GM12865 (cell line): ENCODE measurements around the gene TSPAN9.

Experiments
- DNase-seq: peaks from one replicate; pipeline ENCODE4 v3.0.0; 2010; ENCODE audit warnings: low read depth
- H3K4me3 ChIP-seq: 2 replicates; pipeline ENCODE4 v1.5.1; 2011; ENCODE audit warnings: mild to moderate bottlenecking, low read depth, low read length, control low read depth
- TF ChIP-seq, protein P1 (sequence below): IDR thresholded peaks from 2 replicates; pipeline ENCODE4 v1.5.1; 2011; ENCODE audit warnings: low read length, control low read depth, low read depth, inconsistent platforms; ENCODE audit not compliant: insufficient read depth; ENCODE audit errors: missing control alignments

TSPAN9 gene

DNA sequence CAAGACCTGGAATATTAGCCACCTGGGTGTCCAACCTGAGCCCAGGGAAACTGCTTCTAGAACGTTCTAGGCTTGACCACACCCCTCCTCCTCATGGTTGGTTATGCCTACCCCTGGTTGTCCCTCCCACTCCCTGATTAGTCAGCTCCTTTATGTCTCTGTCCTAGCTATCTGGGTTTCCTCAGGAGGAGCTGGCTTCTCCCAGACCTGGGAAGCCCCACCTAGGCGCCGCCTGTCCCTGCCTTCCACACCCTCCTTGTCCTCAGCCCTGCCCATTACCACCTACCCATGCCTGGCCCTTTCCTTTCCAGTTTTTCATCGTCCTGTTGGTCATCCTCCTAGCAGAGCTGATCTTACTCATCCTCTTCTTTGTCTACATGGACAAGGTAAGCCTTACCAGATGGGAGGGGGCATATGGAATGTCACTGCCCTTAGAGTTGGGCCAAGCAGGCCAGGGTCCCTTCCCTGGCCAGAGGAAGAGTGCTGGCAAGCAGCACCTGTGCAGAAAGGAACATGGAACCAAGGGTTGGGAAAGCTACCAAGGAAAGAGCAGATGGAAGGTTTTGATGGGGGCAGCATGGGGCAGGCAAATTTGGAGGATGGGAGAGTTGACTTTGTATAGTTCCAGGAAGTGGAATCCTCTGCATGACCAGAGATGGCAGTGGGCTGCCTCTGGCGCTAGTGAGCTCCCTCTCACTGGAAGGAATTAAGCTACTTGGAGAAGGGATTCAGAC lies 201.7 kb downstream of the TSPAN9 start:
- DNase-seq, result no peak

DNA sequence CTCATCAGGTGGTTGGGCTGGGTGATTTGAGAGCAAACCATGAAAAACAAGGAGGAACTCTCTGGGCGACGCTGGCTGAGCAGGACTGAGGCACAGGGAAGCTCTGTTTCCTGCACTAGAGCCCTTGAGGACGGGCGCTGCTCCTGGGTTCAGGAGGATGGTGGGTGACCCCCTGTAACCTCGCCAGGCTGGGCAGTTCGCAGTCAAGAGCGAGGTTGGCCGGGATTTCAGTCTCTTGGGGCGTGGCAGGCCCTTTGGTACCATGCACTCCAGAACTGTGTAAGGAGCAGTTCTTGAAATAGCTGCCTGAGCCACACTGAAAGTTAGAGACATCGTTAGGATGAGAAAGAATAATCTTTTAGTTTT lies 202.2 kb downstream of the TSPAN9 start:
- no peak for DNase-seq
- no peak overlapping the region for H3K4me3 ChIP-seq
- TF ChIP-seq, protein P1, sequence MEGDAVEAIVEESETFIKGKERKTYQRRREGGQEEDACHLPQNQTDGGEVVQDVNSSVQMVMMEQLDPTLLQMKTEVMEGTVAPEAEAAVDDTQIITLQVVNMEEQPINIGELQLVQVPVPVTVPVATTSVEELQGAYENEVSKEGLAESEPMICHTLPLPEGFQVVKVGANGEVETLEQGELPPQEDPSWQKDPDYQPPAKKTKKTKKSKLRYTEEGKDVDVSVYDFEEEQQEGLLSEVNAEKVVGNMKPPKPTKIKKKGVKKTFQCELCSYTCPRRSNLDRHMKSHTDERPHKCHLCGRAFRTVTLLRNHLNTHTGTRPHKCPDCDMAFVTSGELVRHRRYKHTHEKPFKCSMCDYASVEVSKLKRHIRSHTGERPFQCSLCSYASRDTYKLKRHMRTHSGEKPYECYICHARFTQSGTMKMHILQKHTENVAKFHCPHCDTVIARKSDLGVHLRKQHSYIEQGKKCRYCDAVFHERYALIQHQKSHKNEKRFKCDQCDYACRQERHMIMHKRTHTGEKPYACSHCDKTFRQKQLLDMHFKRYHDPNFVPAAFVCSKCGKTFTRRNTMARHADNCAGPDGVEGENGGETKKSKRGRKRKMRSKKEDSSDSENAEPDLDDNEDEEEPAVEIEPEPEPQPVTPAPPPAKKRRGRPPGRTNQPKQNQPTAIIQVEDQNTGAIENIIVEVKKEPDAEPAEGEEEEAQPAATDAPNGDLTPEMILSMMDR, result no peak

More for the DNA sequence above, 201.7 kb downstream of the TSPAN9 start:
- no peak overlapping the region for H3K4me3 ChIP-seq
- TF ChIP-seq, protein P1, result no peak

DNA sequence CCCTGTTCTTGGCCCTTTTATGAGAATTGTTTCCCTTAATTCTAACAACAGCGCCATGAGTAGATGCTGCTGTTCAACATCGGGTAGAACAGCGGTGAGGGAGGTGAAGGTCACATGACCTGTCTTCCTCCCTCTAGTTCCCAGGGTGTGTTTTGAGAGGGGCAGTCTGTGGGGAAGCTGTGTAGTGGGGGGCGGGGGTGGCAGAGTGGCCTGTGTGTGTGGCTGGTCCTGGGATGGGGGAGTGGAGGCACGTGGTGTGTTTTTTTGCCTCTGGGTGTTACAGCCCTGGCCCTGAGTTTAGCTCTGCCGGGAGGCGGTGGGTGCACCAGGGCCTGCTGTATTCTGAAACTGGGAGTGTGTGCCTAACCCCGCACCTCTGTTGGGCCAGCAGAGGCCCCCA lies 202.7 kb downstream of the TSPAN9 start:
- DNase-seq, result no peak
- no peak overlapping the region for H3K4me3 ChIP-seq
- TF ChIP-seq, protein P1, result no peak

DNA sequence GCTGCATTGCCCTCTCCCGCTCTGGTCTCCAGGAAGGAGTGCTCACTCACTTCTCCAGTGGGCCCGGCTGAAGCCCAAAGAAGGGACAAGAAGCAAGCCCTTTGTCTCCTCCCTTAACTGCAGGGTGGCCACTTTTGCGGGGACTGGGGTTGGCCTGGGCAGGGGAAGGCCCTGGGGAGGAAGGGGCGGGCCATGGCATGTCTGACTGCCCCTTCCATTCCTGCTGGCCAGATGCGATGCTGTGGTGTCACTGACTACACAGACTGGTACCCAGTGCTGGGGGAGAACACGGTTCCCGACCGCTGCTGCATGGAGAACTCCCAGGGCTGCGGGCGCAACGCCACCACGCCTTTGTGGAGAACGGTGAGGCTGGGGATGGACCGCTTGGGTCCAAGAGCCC lies 203.8 kb downstream of the TSPAN9 start:
- TF ChIP-seq, protein P1, result no peak
- no peak for DNase-seq
- no peak overlapping the region for H3K4me3 ChIP-seq

DNA sequence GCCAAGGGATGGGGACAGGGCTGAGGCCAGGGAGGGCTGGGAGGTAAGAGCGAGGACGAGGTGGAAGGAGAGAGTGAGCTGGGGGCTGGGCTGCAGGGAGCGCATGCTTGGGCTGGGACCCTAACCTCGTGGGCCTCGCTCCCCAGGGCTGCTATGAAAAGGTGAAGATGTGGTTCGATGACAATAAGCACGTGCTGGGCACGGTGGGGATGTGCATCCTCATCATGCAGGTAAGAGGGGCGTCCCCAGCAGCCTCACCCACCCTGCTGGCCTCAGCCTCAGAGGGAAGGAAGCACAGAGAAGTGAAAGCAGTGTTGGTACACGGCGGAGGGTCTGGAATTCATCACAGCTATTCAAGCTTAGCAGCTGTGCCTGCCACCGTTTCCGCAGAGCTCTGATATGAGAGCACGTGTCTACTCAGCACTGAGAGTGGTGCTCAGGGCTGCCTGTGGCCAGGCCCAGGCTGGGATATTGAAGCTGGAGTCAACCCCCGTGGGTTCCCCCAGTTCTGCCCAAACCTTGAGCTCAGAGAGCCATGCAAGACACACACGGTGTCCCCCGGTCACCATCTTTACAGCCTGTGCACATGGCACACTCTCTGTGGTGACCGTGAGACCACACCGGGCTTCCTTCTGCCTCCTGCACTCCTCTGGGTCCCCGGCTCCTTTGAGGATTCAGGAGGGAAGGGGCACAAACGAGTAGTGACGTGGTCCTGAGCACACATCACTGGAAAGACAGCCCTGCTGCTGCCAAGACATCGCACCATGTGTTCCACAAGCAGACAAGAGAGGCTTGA lies 204.6 kb downstream of the TSPAN9 start:
- H3K4me3 ChIP-seq, result no peak overlapping the region
- no peak for DNase-seq
- TF ChIP-seq, protein P1, result no peak

DNA sequence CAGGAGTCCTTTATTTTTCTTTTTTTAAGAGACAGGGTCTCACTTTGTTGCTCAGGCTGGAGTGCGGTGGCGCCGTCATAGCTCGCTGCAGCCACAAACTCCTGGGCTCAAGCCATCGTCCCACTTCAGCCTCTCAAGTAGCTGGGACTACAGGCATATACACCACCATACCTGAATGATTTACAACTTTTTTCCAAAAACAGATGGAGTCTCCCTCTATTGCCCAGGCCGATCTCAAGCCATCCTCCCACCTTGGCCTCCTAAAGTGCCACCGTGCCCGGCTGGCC lies 205.1 kb downstream of the TSPAN9 start:
- H3K4me3 ChIP-seq, result no peak overlapping the region
- no peak for DNase-seq
- TF ChIP-seq, protein P1, result no peak
